Peyer's patch (tissue), 4 donors: Measurements from ENCODE around the gene MPHOSPH6.

ENCODE experiments used
- CTCF ChIP-seq, 6 experiments: fragments of 450-650 bp in 4 of 6; fragments of 200-600 bp in 2 of 6; sonication (generic) in 1 of 6; IDR thresholded peaks; one replicate each; pipeline ENCODE4 v1.5.1; 2017 to 2019; ENCODE audit warnings: antibody characterized with exemption in 6 of 6, mild to moderate bottlenecking in 3 of 6, moderate library complexity in 1 of 6
- POLR2A ChIP-seq, 2 donors: fragments of 450-650 bp; IDR thresholded peaks; one replicate each; pipeline ENCODE4 v1.5.1; 2017; ENCODE audit warnings: antibody characterized with exemption in 2 of 2, mild to moderate bottlenecking in 2 of 2, moderate library complexity in 2 of 2

- TF ChIP-seq CTCF (IDR thresholded peaks at IDR 0.05) (no peak), POLR2A (IDR thresholded peaks at IDR 0.05) (no peak)
Observed at GRCh38 chr16:82136956-82137821, 32.8 kb downstream of the MPHOSPH6 start.
